Activated T-cell treated with anti-CD3 and anti-CD28 coated beads, Interleukin-2, amount 50 U/mL, for 72 hours (primary cell): ENCODE measurements around the gene FAM124B. TPM values are rescaled to one million over a fixed set of nuclear protein-coding genes. Genes with fewer than 3 reads are reported as not detected.
"Not testable (repeated sequence)": the region's sequence is repeated elsewhere in the genome, so short reads cannot be mapped to it uniquely, and the experiment has no call there.

Source experiments
- ATAC-seq, 2 donors: fragments of 150-1000 bp; cut with Tn5 transposase; replicated peaks in 1 of 2; 2 replicates each; pipeline ENCODE4 v1.10.0; 2021; ENCODE audit warnings: moderate library complexity in 2 of 2, mild to moderate bottlenecking in 1 of 2
- DNase-seq, 2 donors: peaks; one replicate each; pipeline ENCODE4 v3.0.0; 2021 to 2022; ENCODE audit warnings: mixed read lengths in 1 of 2
- H3K27ac Mint-ChIP-seq: one replicate; pipeline ENCODE4 v1.8.0; 2022; ENCODE audit warnings: mild to moderate bottlenecking, moderate library complexity, mixed read lengths
- H3K27me3 Mint-ChIP-seq: one replicate; pipeline ENCODE4 v1.8.0; 2022; ENCODE audit warnings: low read depth, mixed read lengths
- H3K36me3 Mint-ChIP-seq, 2 donors: one replicate each; pipeline ENCODE4 v1.8.0; 2022; ENCODE audit warnings: mixed read lengths in 2 of 2, mild to moderate bottlenecking in 1 of 2; ENCODE audit not compliant: insufficient read depth in 2 of 2
- H3K4me1 Mint-ChIP-seq: one replicate; pipeline ENCODE4 v1.8.0; 2022; ENCODE audit warnings: low read depth, mixed read lengths
- H3K4me3 Mint-ChIP-seq, 2 donors: one replicate each; pipeline ENCODE4 v1.8.0; 2022; ENCODE audit warnings: mild to moderate bottlenecking in 2 of 2, mixed read lengths in 2 of 2, moderate library complexity in 2 of 2
- H3K9me3 Mint-ChIP-seq, 2 donors: one replicate each; pipeline ENCODE4 v1.8.0; 2022; ENCODE audit warnings: mixed read lengths in 2 of 2
- total RNA-seq, 2 donors: library from RNA; stranded (reverse); gene quantifications; one replicate each; pipeline ENCODE4 v1.2.3, GENCODE V29; 2022

The FAM124B gene
- total RNA-seq, 2 donors from 2014 or later: 0.31 to 0.32 TPM

DNA sequence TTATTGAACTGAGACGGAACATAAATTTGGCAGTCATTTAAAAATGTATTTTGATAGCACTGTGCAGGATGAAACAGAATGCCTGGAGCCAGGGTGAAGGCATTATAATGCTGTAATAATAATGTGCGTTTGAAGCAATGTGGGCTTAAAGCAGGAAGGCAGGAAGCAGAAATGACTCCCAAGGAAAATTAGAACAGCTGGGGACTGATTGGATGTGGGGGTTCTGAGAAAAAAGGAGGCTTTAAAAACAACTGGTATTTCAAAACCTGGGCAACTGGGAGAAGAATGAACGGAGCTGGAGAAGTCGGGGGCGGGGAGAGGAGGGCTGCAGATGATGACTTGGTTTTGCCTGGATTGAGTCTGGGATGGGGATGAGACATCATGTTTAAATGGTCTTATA lies 12.6 kb downstream of the FAM124B start:
- no peak for ATAC-seq
- no peak for DNase-seq
- Mint-ChIP-seq H3K4me1 (no peaks in the 10 kb centered on the region), H3K27me3 (no peaks in the 10 kb centered on the region), H3K36me3 (no peaks in the 10 kb centered on the region), H3K27ac (no peak overlapping the region), H3K9me3 (no peaks in the 10 kb centered on the region), H3K4me3 (no peak overlapping the region)

DNA sequence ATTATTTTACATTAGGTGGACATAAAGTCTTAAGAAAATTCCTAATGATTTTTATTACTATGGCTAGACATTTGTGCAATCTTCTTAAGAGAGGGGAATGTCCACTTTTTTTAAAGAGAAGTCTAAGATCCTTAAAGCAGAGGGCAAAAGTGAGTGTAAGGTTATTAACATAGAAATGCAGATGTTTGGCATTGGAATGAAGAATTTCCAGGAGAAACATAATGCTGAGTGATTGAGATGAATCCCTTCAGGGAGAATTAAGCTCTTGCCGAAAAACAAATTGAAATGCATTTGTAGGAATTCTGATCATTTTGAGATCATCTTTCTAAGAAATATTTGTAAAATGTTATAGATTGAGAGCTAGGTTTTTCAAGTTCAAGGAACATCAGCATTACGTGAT lies 15.0 kb downstream of the FAM124B start:
- no peak overlapping the region for H3K4me3 Mint-ChIP-seq
- H3K27ac Mint-ChIP-seq: no peak overlapping the region
- no peak for DNase-seq

GRCh38 chr2:224382973-224383555 lies 18.8 kb downstream of the FAM124B start:
- no peaks in the 10 kb centered on the region for H3K4me1 Mint-ChIP-seq
- no peak overlapping the region for H3K4me3 Mint-ChIP-seq
- H3K36me3 Mint-ChIP-seq: no peaks in the 10 kb centered on the region
- ATAC-seq (no peak), DNase-seq (no peak)
- H3K27ac Mint-ChIP-seq: no peak overlapping the region
- H3K9me3 Mint-ChIP-seq: no peaks in the 10 kb centered on the region
- H3K27me3 Mint-ChIP-seq: no peaks in the 10 kb centered on the region

More for the DNA sequence above, 15.0 kb downstream of the FAM124B start:
- Mint-ChIP-seq H3K4me1 (no peaks in the 10 kb centered on the region), H3K27me3 (no peaks in the 10 kb centered on the region), H3K9me3 (no peaks in the 10 kb centered on the region), H3K36me3 (no peaks in the 10 kb centered on the region)
- no peak for ATAC-seq

DNA sequence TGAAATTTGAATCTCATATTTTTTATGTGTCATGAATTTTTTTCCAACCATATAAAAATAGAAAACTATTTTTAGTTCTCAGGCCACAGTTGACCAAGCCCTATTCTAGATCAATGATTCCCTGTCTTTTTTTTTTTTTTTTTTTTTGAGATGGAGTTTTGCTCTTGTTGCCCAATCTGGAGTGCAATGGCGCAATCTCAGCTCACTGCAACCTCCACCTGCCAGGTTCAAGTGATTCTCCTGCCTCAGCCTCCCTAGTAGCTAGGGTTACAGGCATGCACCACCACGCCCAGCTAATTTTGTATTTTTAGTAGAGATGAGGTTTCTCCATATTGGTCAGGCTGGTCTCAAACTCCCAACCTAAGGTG lies 19.6 kb downstream of the FAM124B start:
- H3K27ac Mint-ChIP-seq, H3K4me3 Mint-ChIP-seq, H3K9me3 Mint-ChIP-seq, H3K4me1 Mint-ChIP-seq, DNase-seq, ATAC-seq, H3K36me3 Mint-ChIP-seq, H3K27me3 Mint-ChIP-seq: not testable (repeated sequence)

DNA sequence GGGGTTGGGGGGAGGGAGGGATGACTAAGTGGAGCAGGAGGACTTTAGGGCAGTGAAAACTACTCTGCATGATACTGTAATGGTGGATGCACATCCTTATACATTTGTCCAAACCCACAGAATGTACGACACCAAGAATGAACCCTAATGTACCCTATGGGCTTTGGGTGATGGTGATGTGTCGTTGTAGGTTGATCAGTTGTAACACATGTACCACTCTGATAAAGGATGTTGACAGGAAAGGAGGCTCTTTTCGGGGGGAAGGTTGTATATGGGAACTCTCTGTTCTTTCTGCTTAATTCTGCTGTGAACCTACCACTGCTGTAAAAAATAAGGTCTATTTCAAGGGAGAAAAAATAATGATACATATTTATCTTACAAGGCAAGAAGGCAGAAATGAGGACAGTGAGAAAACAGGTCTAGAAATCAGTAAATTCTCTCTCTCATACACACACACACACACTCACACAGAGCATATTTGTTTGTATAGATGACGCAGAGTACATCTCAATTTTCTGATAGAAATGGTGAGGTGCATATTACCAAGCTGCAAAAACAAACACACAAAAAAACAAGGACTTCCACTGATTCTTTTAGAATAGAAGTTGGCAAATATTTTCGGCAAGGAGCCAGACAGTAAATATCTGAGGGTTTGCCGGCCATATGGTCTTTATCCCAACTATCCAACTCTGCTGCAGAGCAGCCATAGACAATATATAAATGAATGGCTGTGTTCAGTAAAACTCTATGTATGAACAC lies 20.2 kb downstream of the FAM124B start:
- Mint-ChIP-seq H3K9me3 (no peaks in the 10 kb centered on the region), H3K27ac (no peak overlapping the region)

DNA sequence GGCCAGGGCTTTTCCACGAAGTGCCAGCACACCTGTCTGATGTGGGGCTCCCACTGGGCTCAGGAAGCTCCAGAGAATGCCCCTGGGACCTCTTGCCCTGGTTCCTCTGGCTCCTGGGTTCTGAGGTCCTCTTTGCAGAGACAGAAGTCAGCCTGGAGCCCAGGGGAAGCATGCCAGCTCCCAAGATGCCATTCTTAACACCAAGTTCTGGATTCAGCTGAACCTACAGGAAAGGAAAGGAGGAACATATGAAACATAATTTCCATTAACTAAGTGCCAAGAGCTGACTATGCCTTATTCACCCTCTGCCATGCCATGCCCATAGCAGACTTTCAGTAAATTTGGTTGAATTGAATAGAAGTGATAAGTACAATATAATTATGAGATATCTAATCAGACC lies 21.9 kb downstream of the FAM124B start:
- H3K9me3 Mint-ChIP-seq: peaks cover 0 to 1% of the 10 kb centered on the region in 2 donors
- no peak overlapping the region for H3K27ac Mint-ChIP-seq
- no peak for ATAC-seq
- H3K4me1 Mint-ChIP-seq: peaks cover 4% of the 10 kb centered on the region
- no peak for DNase-seq
- H3K27me3 Mint-ChIP-seq: no peaks in the 10 kb centered on the region
- H3K36me3 Mint-ChIP-seq: no peaks in the 10 kb centered on the region
- no peak overlapping the region for H3K4me3 Mint-ChIP-seq

More for the DNA sequence above, 20.2 kb downstream of the FAM124B start:
- no peaks in the 10 kb centered on the region for H3K36me3 Mint-ChIP-seq
- H3K4me3 Mint-ChIP-seq: no peak overlapping the region
- DNase-seq (no peak), ATAC-seq (no peak)
- H3K27me3 Mint-ChIP-seq: no peaks in the 10 kb centered on the region
- H3K4me1 Mint-ChIP-seq: no peaks in the 10 kb centered on the region

DNA sequence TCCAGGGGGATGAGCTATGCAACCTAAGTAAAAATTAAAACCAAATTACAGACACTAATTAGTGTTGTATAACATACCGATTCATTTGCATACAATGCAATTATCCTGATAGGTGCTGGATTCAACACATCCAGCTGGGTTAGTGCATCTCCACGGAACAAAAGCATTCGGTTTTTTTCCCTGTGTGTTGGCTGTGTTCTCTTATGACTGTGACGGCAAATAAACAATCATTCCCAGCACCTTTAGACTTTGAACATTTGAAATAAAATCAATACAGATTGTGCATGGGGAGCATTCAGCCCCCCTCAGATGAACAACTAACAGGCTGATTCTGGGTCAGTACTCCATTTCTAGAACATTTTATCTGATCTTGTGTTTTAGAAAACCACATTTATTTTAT lies 22.7 kb downstream of the FAM124B start:
- Mint-ChIP-seq H3K27ac (no peak overlapping the region), H3K9me3 (peaks cover 0 to 1% of the 10 kb centered on the region in 2 donors), H3K27me3 (no peaks in the 10 kb centered on the region), H3K4me3 (no peak overlapping the region), H3K4me1 (peaks cover 4% of the 10 kb centered on the region), H3K36me3 (no peaks in the 10 kb centered on the region)
- DNase-seq: no peak
- ATAC-seq: no peak

GRCh38 chr2:224378701-224379097 lies 23.2 kb downstream of the FAM124B start:
- Mint-ChIP-seq H3K27ac (no peak overlapping the region), H3K4me1 (peaks cover 4% of the 10 kb centered on the region), H3K36me3 (no peaks in the 10 kb centered on the region), H3K4me3 (no peak overlapping the region), H3K27me3 (no peaks in the 10 kb centered on the region), H3K9me3 (peaks cover 0 to 1% of the 10 kb centered on the region in 2 donors)
- ATAC-seq (no peak), DNase-seq (no peak)

DNA sequence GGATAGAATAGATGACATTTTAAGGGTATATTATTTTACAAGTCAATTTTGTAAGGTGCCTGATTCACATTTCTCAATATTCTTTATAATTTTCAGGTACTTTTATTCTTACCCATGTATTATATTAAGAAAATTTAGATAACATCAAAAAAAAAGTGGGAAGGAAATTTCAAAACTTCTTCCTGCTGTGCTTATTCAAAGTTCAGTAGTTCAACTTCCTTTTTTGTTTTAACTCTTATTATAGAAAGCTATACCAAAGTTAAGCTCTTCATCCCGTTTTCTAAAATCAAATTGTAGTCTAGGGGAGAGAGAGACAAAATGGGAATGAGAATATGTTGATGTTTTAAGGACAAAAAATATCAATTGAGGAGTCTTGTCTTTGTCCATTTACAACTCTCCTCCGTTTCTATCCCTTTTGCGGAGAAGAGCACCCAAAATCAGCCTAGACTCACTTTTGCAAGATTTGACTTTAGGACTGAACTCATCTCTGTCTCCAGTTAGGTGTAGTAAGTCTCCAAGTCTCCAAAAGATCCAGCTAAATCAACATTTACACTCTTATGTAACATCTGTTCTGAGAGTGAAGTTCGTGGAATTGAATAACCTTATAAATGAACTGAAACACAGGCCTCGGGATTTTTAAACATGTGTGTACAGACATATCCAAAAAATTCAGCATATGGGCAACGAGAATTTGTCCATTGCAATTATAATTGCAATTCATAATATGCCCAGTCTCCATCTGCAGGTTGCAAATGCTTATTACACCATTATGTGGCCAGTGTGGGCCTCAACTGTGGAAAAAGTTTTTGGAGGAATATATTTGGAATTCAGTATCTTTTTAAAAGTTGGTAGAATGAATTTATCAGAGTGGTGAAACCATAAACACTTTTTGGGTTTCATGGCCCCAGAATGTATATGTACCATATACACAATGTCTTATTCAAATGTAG lies 23.9 kb downstream of the FAM124B start:
- DNase-seq (no peak), ATAC-seq (no peak)
- Mint-ChIP-seq H3K9me3 (peaks cover 0 to 1% of the 10 kb centered on the region in 2 donors), H3K4me1 (peaks cover 4% of the 10 kb centered on the region), H3K27me3 (no peaks in the 10 kb centered on the region), H3K4me3 (no peak overlapping the region), H3K36me3 (no peaks in the 10 kb centered on the region), H3K27ac (no peak overlapping the region)

DNA sequence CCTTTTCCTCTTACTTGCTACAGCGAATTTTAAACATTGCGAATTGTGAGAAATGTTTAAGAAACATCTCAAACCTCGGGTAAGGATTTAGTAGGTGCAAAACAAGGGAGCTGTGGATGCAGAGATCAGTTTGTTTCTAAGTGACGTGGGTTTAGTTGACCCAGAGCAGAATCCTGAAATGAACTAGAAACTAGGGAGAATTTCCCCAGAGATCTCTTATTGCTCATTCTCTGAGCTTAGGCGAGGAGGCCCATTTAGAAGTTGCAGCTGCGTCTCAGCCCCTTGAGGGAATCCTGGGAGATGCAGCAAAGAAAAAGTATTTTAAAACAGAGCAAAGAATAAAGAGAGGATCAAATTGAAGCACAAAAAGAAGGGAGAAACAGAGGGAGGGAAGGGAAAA lies 29.3 kb downstream of the FAM124B start:
- Mint-ChIP-seq H3K36me3 (no peaks in the 10 kb centered on the region), H3K27ac (no peak overlapping the region), H3K4me3 (no peak overlapping the region), H3K4me1 (peaks cover 4% of the 10 kb centered on the region), H3K9me3 (peaks cover 0 to 1% of the 10 kb centered on the region in 2 donors), H3K27me3 (no peaks in the 10 kb centered on the region)
- ATAC-seq: no peak
- DNase-seq: no peak

DNA sequence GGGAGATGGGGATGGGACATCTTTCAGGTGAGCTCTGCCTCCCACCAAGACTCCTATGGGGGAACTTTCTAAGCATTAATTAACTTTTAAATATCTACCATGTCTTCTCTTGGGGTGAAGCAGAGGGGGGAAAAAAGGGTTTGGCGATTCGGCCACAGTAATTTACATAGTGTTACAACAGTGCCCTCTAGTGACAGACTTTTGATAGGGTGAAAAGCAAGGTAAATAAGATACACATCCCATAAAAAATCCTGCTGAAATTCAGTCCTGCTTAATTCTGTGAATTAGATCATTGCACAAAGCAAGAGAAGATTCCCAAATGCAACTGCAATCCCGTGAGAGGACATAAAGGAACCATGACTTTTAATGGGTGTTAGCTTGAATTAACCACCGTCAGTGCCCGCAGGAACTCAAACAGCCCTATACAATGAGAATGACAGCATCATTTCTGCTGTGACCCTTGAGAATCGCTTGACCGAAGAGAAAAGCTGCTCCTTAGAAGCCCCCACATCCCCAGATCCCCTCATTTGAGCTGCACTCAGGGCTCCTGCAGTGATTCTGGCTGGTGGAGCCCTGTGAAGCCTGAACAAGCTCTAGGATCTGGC lies 32.8 kb downstream of the FAM124B start:
- no peak overlapping the region for H3K27ac Mint-ChIP-seq
- H3K4me1 Mint-ChIP-seq: no peaks in the 10 kb centered on the region
- no peaks in the 10 kb centered on the region for H3K36me3 Mint-ChIP-seq
- no peaks in the 10 kb centered on the region for H3K9me3 Mint-ChIP-seq
- H3K4me3 Mint-ChIP-seq: no peak overlapping the region
- DNase-seq (peak; percentile 9 to 31), ATAC-seq (peak; percentile 36 to 42)
- no peaks in the 10 kb centered on the region for H3K27me3 Mint-ChIP-seq

DNA sequence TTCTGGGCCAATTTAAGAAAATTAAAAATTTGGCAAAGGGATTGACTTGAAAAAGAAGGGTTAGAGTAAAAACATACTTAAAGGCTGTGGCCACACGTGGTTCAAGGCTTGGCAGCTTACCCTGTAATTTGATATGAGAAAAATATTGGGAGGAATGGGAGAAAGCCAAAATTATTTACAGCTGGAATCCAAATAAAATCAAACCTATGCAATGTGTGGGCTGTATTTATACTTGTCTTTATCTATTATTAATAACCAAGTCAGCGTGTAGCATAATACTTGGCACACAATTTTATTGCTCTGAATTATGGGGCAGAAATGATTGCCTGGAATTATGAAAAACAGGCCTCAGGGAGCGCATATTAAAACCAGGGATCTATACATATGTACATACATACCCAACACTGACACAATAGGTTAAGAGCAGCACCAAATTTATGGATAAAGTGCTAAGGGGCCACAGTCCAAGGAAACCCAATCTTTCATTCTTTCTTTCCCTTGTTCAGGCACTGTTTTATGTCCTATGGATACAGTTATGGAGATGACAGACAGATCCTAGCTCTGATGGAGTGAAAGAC lies 35.6 kb downstream of the FAM124B start:
- Mint-ChIP-seq H3K36me3 (no peaks in the 10 kb centered on the region), H3K9me3 (no peaks in the 10 kb centered on the region), H3K27ac (no peak overlapping the region), H3K4me3 (no peak overlapping the region), H3K4me1 (no peaks in the 10 kb centered on the region), H3K27me3 (peaks cover 7% of the 10 kb centered on the region)
- ATAC-seq (no peak), DNase-seq (no peak)
